NCI-H2081 treated with DMSO at 0.1 percent for 48 hours (cell line): ENCODE data around the gene EPHA6.
A peak's percentile ranks its signal among the peaks of the same experiment; 100 is the strongest.

ENCODE experiments used
- DNase-seq: peaks from one replicate; lab custom pipeline; 2025; lab: John Stamatoyannopoulos, UW

Gene EPHA6

GRCh38 chr3:97705764-97706163 lies 891.4 kb downstream of the EPHA6 start:
- DNase-seq, result no peak

DNA sequence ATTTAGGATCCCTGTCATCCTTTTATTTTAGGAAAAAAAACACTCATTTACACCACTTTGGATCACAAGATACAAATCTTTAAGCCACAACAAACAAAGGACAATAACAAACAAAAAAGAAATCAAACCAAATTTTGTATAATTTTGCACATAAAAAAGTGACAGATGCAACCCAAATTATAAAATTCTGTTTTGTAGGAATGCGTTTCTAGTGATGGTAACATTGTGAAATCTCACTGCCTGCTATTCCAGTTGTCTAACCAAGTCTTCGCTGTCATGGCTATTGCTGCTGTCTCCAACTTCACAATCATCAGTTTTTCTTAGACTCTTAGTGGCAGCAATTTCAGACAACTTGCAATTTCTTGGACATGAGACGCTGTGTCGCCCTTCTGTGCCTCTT lies 891.8 kb downstream of the EPHA6 start:
- no peak for DNase-seq

DNA sequence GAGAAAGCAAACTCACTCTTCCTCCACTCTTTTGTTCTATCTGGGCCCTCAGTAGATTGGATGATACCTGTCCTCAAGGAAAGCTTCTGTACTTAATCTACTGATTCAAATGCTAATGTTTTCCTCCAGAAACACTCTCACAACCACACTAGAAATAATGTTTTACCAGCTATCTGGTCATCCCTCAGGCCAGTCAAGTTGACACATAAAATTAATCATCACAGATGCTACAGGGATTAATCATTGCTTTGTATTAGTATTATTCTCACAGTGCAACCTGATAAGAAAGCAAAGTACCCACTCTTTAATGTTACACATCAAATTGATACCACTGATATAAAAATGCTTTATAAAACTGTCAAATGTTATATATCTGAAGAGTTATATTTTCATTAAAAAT lies 897.3 kb downstream of the EPHA6 start:
- no peak for DNase-seq

GRCh38 chr3:97712919-97713318 lies 898.5 kb downstream of the EPHA6 start:
- DNase-seq, result no peak

GRCh38 chr3:97713634-97714033 lies 899.2 kb downstream of the EPHA6 start:
- DNase-seq, result no peak

GRCh38 chr3:97719156-97719821 lies 904.9 kb downstream of the EPHA6 start:
- DNase-seq, result peak; percentile 45

DNA sequence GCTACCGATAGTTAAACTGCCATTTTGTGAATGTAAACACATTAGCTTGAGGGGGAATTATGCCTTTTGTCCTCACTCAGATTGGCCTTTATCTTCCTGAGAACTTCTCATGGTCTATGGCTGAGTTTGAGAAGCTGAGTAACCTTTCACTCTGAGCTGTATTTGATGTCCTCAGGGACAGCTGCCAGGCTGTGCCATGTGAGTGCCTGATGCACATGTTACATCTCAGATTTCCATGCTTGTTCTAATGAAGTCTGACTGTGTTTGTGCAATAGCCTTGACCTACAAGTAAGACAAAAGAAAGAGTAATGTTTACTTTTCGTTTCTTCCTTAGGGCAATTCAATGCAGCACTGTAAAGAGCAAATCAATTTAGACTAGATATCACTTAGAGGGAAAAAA lies 906.0 kb downstream of the EPHA6 start:
- no peak for DNase-seq

DNA sequence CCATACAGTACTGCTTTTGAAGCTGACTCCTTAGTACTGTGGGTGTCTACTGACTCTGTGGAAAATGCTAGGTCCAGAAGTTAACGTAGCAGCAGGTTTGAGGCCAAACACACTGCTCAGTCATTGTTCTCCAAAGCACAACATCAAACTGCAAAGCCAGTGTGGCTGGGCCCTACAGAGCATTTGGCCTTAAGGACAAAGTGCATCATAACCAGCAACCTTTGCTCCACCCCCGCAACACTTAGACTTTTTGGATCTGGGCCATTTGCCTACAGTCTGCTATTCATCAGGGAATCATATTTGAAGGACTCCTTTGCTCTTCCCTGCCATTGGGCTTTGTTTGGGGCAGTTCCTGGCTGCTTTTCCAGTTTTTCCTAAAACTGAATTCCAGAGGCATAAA lies 907.1 kb downstream of the EPHA6 start:
- no peak for DNase-seq

DNA sequence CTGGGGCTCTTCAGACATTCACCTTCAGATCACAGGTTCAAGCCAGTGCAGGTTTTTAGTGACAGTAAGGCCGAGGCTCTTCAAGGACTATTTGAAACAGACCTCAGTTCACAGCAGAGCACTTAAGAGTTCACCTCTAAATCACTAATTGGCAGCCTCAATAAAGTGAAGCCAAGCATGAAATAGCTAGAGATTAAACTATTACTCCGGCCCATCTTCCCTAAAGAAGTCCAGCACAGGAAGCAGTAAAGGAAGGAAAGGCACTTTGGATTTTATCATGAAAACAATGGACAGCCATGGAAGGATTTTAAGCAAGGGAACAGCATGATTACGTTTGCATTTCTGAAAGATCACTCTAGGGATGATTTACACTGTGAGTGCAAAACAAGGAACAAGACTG lies 922.5 kb downstream of the EPHA6 start:
- no peak for DNase-seq

- DNase-seq, result no peak
Measured at GRCh38 chr3:97738761-97739160, 924.4 kb downstream of the EPHA6 start.

GRCh38 chr3:97742036-97742435 lies 927.6 kb downstream of the EPHA6 start:
- no peak for DNase-seq

DNA sequence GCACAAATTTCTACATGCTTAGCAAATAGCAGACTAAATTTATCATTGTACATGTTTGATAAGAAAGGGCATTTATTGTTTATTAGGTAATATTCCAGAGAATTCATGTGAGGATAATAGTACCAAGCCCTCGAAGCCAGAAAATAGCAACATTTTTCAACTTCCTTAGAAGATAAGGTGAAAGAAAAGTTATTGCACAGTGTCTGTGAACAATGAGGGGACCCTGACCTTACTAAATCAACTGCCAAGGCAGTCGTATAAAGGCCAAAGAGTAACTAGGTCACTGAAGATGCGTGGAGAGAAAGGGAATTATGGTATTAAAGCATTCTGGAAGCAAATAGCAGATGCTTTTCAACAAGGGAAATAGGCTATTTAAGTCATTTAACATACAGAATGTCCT lies 929.9 kb downstream of the EPHA6 start:
- DNase-seq, result no peak

GRCh38 chr3:97763586-97764406 lies 949.4 kb downstream of the EPHA6 start:
- DNase-seq, result no peak

- DNase-seq, result peak; percentile 96
Measured at GRCh38 chr3:97764407-97765238, 950.2 kb downstream of the EPHA6 start, which contains the start of gene ARL6. Gene ARL6, plus strand, starts transcription at chr3:97764758. Its CDS starts 3,350 bp downstream, at chr3:97768108.

DNA sequence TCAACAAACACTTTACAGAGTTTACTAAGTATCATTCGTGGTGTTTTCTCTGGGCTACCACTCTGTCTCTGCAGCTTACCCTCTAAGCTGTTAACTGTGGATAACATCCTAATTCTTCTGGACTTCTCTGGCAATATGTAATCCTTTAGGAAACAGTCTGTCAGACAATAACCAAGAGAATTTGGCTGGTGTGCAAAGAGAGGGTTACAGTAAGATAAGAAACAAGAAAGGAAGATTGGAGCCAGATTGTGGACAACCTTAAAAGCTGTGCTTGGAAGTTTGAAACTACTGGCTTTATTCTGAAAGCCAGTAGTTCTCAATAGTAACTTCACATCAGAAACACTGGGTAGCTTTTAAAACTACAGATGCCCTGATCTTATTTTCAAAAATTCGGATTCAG lies 950.9 kb downstream of the EPHA6 start:
- no peak for DNase-seq

GRCh38 chr3:97772926-97773325 lies 958.5 kb downstream of the EPHA6 start:
- no peak for DNase-seq

- DNase-seq, result no peak
Measured at GRCh38 chr3:97778152-97778551, 963.8 kb downstream of the EPHA6 start.

DNA sequence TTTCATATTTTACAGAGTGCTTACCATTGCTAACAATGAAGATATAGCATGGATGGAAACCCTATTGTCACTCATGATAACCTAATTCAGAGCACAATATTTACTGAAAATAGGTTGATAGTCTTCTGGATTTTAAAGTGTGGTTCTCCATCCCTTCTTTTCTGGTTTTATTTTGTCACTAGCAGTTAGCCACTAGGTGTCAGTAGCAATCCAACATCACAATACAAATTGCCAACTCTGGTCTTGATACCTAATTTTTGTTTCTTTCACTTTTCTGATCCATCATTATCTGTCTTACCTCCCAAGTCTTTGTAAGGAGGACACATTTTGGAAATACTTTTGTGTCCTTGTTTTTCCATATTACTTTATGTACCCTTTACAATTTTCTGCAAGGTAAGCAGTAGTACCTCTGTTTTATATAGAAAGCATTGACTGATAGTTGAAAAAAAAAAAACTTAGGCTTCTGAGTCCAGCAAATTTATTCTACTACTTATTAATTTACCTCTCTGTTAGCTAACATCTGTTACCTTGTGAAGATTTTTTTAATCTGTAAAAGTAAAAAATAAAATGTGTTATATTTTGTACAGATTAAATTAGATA lies 979.1 kb downstream of the EPHA6 start:
- DNase-seq, result no peak

- no peak for DNase-seq
Measured at GRCh38 chr3:97795951-97796350, 981.6 kb downstream of the EPHA6 start.
